HepG2 (cell line): Measurements from ENCODE around the gene PDE9A. TPM values are rescaled to one million over a fixed set of nuclear protein-coding genes. Genes with fewer than 3 reads are reported as not detected.

Source experiments
- ATAC-seq: fragments of 200-7000 bp; cut with Tn5 transposase; 3 replicates; pipeline ENCODE4 v1.9.1; 2020; ENCODE audit warnings: mild to moderate bottlenecking, moderate library complexity
- BruUV-seq: library from RNA; stranded (reverse); fragments of 400-500 nt; replicated peaks from 2 replicates; lab custom pipeline; 2021; lab: Mats Ljungman, UMichigan
- CTCF ChIA-PET: fragments of 300-600 bp; formaldehyde crosslinking; extraction: SDS; loops from one replicate; lab custom pipeline; 2021; ENCODE audit warnings: low total read pairs, inconsistent platforms, low intra/inter-chr PET ratio; lab: Yijun Ruan, JAX
- POLR2A ChIA-PET: fragments of 350-600 bp; sonication (Branson Sonifier 250); formaldehyde crosslinking; loops from one replicate; lab custom pipeline; 2020; ENCODE audit warnings: antibody characterized with exemption, inconsistent platforms; lab: Yijun Ruan, JAX
- DNase-seq: peaks from one replicate; pipeline ENCODE4 v3.0.0-alpha.2; 2015; ENCODE audit warnings: low spot score
- FAIRE-seq: peaks from 3 replicates; lab custom pipeline; 2011; peaks lifted over from hg19 to GRCh38; lab: Jason Lieb, UNC
- H2AFZ ChIP-seq: one replicate; pipeline ENCODE4 v1.6.1; 2011; ENCODE audit warnings: low read length, inconsistent platforms
- H3K27ac ChIP-seq: fragments of 300-600 bp; 3 replicates; pipeline ENCODE4 v1.8.0; 2011; ENCODE audit warnings: mixed run types, mild to moderate bottlenecking, mixed read lengths, low read length, inconsistent platforms; ENCODE audit not compliant: insufficient read depth; ENCODE audit errors: extremely low read length
- H3K27me3 ChIP-seq, 2 experiments: fragments of 200-600 bp in 1 of 2; 2 replicates in 1 of 2; 3 replicates in 1 of 2; pipeline versions ENCODE4 v1.6.0 to v1.8.0; 2011; ENCODE audit warnings: low read length in 2 of 2, mild to moderate bottlenecking in 2 of 2, moderate library complexity in 2 of 2, inconsistent platforms in 1 of 2; ENCODE audit not compliant: insufficient read depth in 2 of 2, control insufficient read depth in 1 of 2
- H3K36me3 ChIP-seq, 2 experiments: fragments of 200-600 bp in 1 of 2; replicated peaks in 1 of 2; 2 replicates in 1 of 2; 3 replicates in 1 of 2; pipeline versions ENCODE4 v1.5.1 to v1.8.0; 2011; ENCODE audit warnings: low read length in 2 of 2, inconsistent platforms in 1 of 2; ENCODE audit not compliant: insufficient read depth in 2 of 2, control insufficient read depth in 1 of 2
- H3K4me1 ChIP-seq: 2 replicates; pipeline ENCODE4 v1.5.1; 2012; ENCODE audit warnings: low read length, inconsistent platforms; ENCODE audit not compliant: insufficient read depth
- H3K4me2 ChIP-seq: 2 replicates; pipeline ENCODE4 v1.6.0; 2011; ENCODE audit warnings: low read depth, low read length, inconsistent platforms
- H3K4me3 ChIP-seq, 3 experiments: fragments of 200-600 bp in 1 of 3; sonication (generic), shearing (Covaris generic) in 1 of 3; replicated peaks in 1 of 3; 2 replicates each; pipeline ENCODE4 v1.5.1; 2011 to 2016; ENCODE audit warnings: low read length in 3 of 3, inconsistent platforms in 2 of 3, low read depth in 2 of 3, mild to moderate bottlenecking in 2 of 3, control low read depth in 1 of 3, mixed read lengths in 1 of 3; ENCODE audit not compliant: insufficient read depth in 1 of 3
- H3K79me2 ChIP-seq: one replicate; pipeline ENCODE4 v1.6.1; 2011; ENCODE audit warnings: low read length, inconsistent platforms; ENCODE audit not compliant: insufficient read depth
- H3K9ac ChIP-seq: 2 replicates; pipeline ENCODE4 v1.6.0; 2011; ENCODE audit warnings: mild to moderate bottlenecking, low read depth, low read length, inconsistent platforms; ENCODE audit not compliant: insufficient read depth
- H3K9me3 ChIP-seq: 2 replicates; pipeline ENCODE4 v1.5.1; 2012; ENCODE audit warnings: mild to moderate bottlenecking, low read length
- H4K20me1 ChIP-seq: 2 replicates; pipeline ENCODE4 v1.6.0; 2011; ENCODE audit warnings: inconsistent platforms, mild to moderate bottlenecking, low read length, moderate library complexity; ENCODE audit not compliant: insufficient read depth
- EEA1 ChIP-seq: sonication (generic); formaldehyde crosslinking; IDR thresholded peaks from 2 replicates; pipeline ENCODE4 v1.5.1; 2020; ENCODE audit warnings: mild to moderate bottlenecking, missing genetic modification reagents, borderline replicate concordance
- GABPA ChIP-seq, 2 experiments: IDR thresholded peaks; 2 replicates each; pipeline ENCODE4 v1.6.1; 2011 to 2016; ENCODE audit warnings: low read depth in 2 of 2, low read length in 1 of 2, missing biosample characterization in 1 of 2, missing genetic modification characterization in 1 of 2
- HOXA5 ChIP-seq: sonication (generic); formaldehyde crosslinking; IDR thresholded peaks from 2 replicates; pipeline ENCODE4 v1.4.0; 2020; ENCODE audit warnings: missing genetic modification reagents
- MNT ChIP-seq: fragments of 450-650 bp; IDR thresholded peaks from 2 replicates; pipeline ENCODE4 v1.6.1; 2016
- PLRG1 ChIP-seq: fragments of 450-650 bp; conservative IDR thresholded peaks from 2 replicates; pipeline ENCODE4 v1.6.1; 2016
- ZFX ChIP-seq: sonication (generic); formaldehyde crosslinking; IDR thresholded peaks from 2 replicates; pipeline ENCODE4 v1.4.0; 2020; ENCODE audit warnings: mild to moderate bottlenecking, low read depth, missing genetic modification reagents, moderate library complexity
- ZSCAN22 ChIP-seq: sonication (generic); formaldehyde crosslinking; IDR thresholded peaks from 2 replicates; pipeline ENCODE4 v1.4.0; 2020; ENCODE audit warnings: mild to moderate bottlenecking, missing genetic modification reagents
- WGBS: methylation state at CpG from one replicate; pipeline ENCODE4 v1.1.6; 2017; ENCODE audit warnings: low lambda C conversion rate; 5-methylcytosine and 5-hydroxymethylcytosine counted together
- in situ Hi-C: cut with HindIII; loops from 2 replicates; pipeline ENCODE4 v1.10.0; 2017; ENCODE audit warnings: low pct_unique_long_range_greater_than_20kb; ENCODE audit not compliant: extremely low pct_ligation_motif_present
- intact Hi-C: fragments of 100-400 bp; cut with micrococcal nuclease; formaldehyde crosslinking; loops from one replicate; pipeline ENCODE4 v1.10.0; 2022; ENCODE audit not compliant: unreplicated experiment
- polyA plus RNA-seq, 8 experiments: library from polyadenylated mRNA; depleted of rRNA in 3 of 8; stranded (reverse) in 7 of 8; unstranded in 1 of 8; fragments of >200 nt; fragmentation: Illumina TruSeq in 4 of 8; extraction: Trizol in 4 of 8; gene quantifications; 2 replicates each; pipeline versions ENCODE4 v1.2.1 to v1.2.3, GENCODE V29; 2011 to 2016; ENCODE audit warnings: low read depth in 4 of 8, missing spikeins in 1 of 8, mixed read lengths in 1 of 8; ENCODE audit not compliant: insufficient read depth in 1 of 8
- total RNA-seq, 5 experiments: library from RNA; depleted of rRNA; stranded (reverse); fragments of >200 nt; fragmentation: Illumina TruSeq; extraction: Trizol; gene quantifications; 2 replicates each; pipeline ENCODE4 v1.2.3, GENCODE V29; 2016; ENCODE audit warnings: low read depth in 1 of 5
- TF ChIP-seq, protein P1 (sequence below): sonication (generic); formaldehyde crosslinking; IDR thresholded peaks from 2 replicates; pipeline ENCODE4 v1.4.0; 2020; ENCODE audit warnings: missing genetic modification reagents

Gene PDE9A
- total and polyA plus RNA-seq, 2 of the 13 experiments (the other 11 are each of a cell fraction or from before 2014, with no cell fraction given), result 4.6 to 19.7 TPM

- CTCF ChIA-PET, result no interaction called here
Observed at GRCh38 chr21:42809577-42810475, 156.4 kb downstream of the PDE9A start.

More at GRCh38 chr21:42809577-42810475, 156.4 kb downstream of the PDE9A start:
- peaks cover 35% of the 10 kb centered on the region for H3K4me1 ChIP-seq
- peaks cover 5% of the 10 kb centered on the region for H3K9me3 ChIP-seq
- no peaks in the 10 kb centered on the region for H3K36me3 ChIP-seq
- DNase-seq (no peak), FAIRE-seq (no peak), ATAC-seq (no peak)
- no peaks in the 10 kb centered on the region for H4K20me1 ChIP-seq
- H3K79me2 ChIP-seq, result no peaks in the 10 kb centered on the region
- H3K27me3 ChIP-seq, result no peaks in the 10 kb centered on the region; a peak in 1 of 5 replicates
- WGBS, result 94% methylated on average over 18 of the region's 18 CpGs
- no TSS peak for BruUV-seq
- intact Hi-C loops, result no loop called here
- no peak overlapping the region for H3K4me2 ChIP-seq
- no peak overlapping the region for H3K4me3 ChIP-seq
- TF ChIP-seq PLRG1, result no peak
- no peak for TF ChIP-seq ZSCAN22 (CRISPR knock-in tag)
- 0 out of 2 replicates have a peak, but pooled peaks have one; percentile 16 for TF ChIP-seq GABPA (IDR thresholded peaks at IDR 0.05; ENCODE audit: low read depth, low read length)
- TF ChIP-seq GABPA (CRISPR knock-in tag; IDR thresholded peaks at IDR 0.05; ENCODE audit: low read depth), result no peak
- TF ChIP-seq MNT, result peak; percentile 83
- no peak for TF ChIP-seq EEA1
- TF ChIP-seq, protein P1, sequence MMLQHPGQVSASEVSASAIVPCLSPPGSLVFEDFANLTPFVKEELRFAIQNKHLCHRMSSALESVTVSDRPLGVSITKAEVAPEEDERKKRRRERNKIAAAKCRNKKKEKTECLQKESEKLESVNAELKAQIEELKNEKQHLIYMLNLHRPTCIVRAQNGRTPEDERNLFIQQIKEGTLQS (CRISPR knock-in tag), result no peak
- TF ChIP-seq HOXA5 (CRISPR knock-in tag), result no peak
- TF ChIP-seq ZFX (CRISPR knock-in tag), result no peak
- H3K27ac ChIP-seq, result no peak overlapping the region
- H3K9ac ChIP-seq, result no peak overlapping the region
- POLR2A ChIA-PET, result no interaction called here
- in situ Hi-C loops, result loop anchor here (10.0 kb wide), 1 partner anchor 105 kb away; no protein-coding TSS in a partner anchor
- no peak overlapping the region for H2AFZ ChIP-seq
